Cardiac fibroblast (primary cell): ENCODE results near the gene ZNF664.

Source experiments
- DNase-seq, 2 donors: peaks; one replicate each; pipeline versions ENCODE4 v3.0.0 to v3.0.0-alpha.2; 2010; ENCODE audit warnings: low read depth in 2 of 2
- H3K4me3 ChIP-seq, 2 donors: replicated peaks in 1 of 2; 1 replicate in 1 of 2; 2 replicates in 1 of 2; pipeline ENCODE4 v1.5.1; 2011; ENCODE audit warnings: low read depth in 2 of 2, low read length in 2 of 2, mild to moderate bottlenecking in 2 of 2, moderate library complexity in 1 of 2
- CTCF ChIP-seq: IDR thresholded peaks from one replicate; pipeline ENCODE4 v1.5.1; 2011; ENCODE audit warnings: low read depth, mild to moderate bottlenecking, low read length, inconsistent platforms

ZNF664 gene

GRCh38 chr12:123989753-123990152, 16.7 kb downstream of the ZNF664 start:
- H3K4me3 ChIP-seq, result no peak overlapping the region
- no peak for TF ChIP-seq CTCF
- no peak for DNase-seq

GRCh38 chr12:123990511-123990910, 17.5 kb downstream of the ZNF664 start:
- DNase-seq, result peak; percentile 84 to 88
- H3K4me3 ChIP-seq, result no peak overlapping the region
- no peak for TF ChIP-seq CTCF

GRCh38 chr12:123991372-123991951, 18.4 kb downstream of the ZNF664 start:
- no peak overlapping the region for H3K4me3 ChIP-seq
- DNase-seq, result no peak
- no peak for TF ChIP-seq CTCF

GRCh38 chr12:123992118-123992825, 19.3 kb downstream of the ZNF664 start:
- DNase-seq, result no peak
- TF ChIP-seq CTCF, result no peak
- no peak overlapping the region for H3K4me3 ChIP-seq

GRCh38 chr12:123995023-123995748, 22.2 kb downstream of the ZNF664 start:
- DNase-seq, result peak; percentile 71 to 83
- no peak overlapping the region for H3K4me3 ChIP-seq
- TF ChIP-seq CTCF, result no peak

- no peak for DNase-seq
- TF ChIP-seq CTCF, result no peak
- no peak overlapping the region for H3K4me3 ChIP-seq
Measured at GRCh38 chr12:123996581-123996980, 23.6 kb downstream of the ZNF664 start.
